BJ (cell line): Measurements from ENCODE around the gene FAM237A. TPM values are rescaled to one million over a fixed set of nuclear protein-coding genes. Genes with fewer than 3 reads are reported as not detected.

Experiments used
- CTCF ChIA-PET: fragments of 350-600 bp; formaldehyde crosslinking; extraction: SDS; loops from one replicate; lab custom pipeline; 2021; ENCODE audit warnings: antibody characterized with exemption, inconsistent platforms; lab: Yijun Ruan, JAX
- POLR2A ChIA-PET: fragments of 300-600 bp; sonication (Branson Sonifier 250); formaldehyde crosslinking; extraction: SDS; loops from one replicate; lab custom pipeline; 2021; ENCODE audit warnings: antibody characterized with exemption; lab: Charles Lee
- DNase-seq: peaks from one replicate; pipeline ENCODE4 v3.0.0-alpha.2; 2011; ENCODE audit warnings: low read depth
- H3K27me3 ChIP-seq: 2 replicates; pipeline ENCODE4 v1.6.0; 2011; ENCODE audit warnings: low read length; ENCODE audit not compliant: control insufficient read depth, insufficient read depth
- H3K36me3 ChIP-seq: 2 replicates; pipeline ENCODE4 v1.5.1; 2011; ENCODE audit warnings: low read length; ENCODE audit not compliant: control insufficient read depth, insufficient read depth
- H3K4me3 ChIP-seq: 2 replicates; pipeline ENCODE4 v1.5.1; 2011; ENCODE audit warnings: low read depth, mild to moderate bottlenecking, control low read depth, low read length
- CTCF ChIP-seq: IDR thresholded peaks from 2 replicates; pipeline ENCODE4 v1.5.1; 2011; ENCODE audit warnings: low read depth, mild to moderate bottlenecking, control low read depth, inconsistent platforms, low read length, moderate library complexity; ENCODE audit not compliant: insufficient read depth
- polyA plus RNA-seq: library from polyadenylated mRNA; depleted of rRNA; stranded (reverse); fragments of >200 nt; gene quantifications from 2 replicates; pipeline ENCODE4 v1.2.3, GENCODE V29; 2011

The FAM237A gene
- polyA plus RNA-seq, 1 experiment: not detected

- H3K27me3 ChIP-seq: no peaks in the 10 kb centered on the region
- no peak for DNase-seq
- no peaks in the 10 kb centered on the region for H3K36me3 ChIP-seq
- POLR2A ChIA-PET: no interaction called here
- CTCF ChIA-PET: interaction anchor here (0.6 kb wide), 1 partner anchor 326 kb away, joined by 4 read pairs; no protein-coding TSS in a partner anchor
- TF ChIP-seq CTCF: no peak
- no peak overlapping the region for H3K4me3 ChIP-seq
Measured at GRCh38 chr2:206626108-206626507, 16.2 kb upstream of the FAM237A start.

- no peak for DNase-seq
- CTCF ChIA-PET: no interaction called here
- TF ChIP-seq CTCF: no peak
- Histone ChIP-seq H3K4me3 (no peak overlapping the region), H3K36me3 (no peaks in the 10 kb centered on the region), H3K27me3 (no peaks in the 10 kb centered on the region)
- POLR2A ChIA-PET: no interaction called here
Measured at GRCh38 chr2:206627632-206628031, 14.7 kb upstream of the FAM237A start.

- no peak for TF ChIP-seq CTCF
- ChIA-PET POLR2A (no interaction called here), CTCF (no interaction called here)
- H3K36me3 ChIP-seq: no peaks in the 10 kb centered on the region
- H3K27me3 ChIP-seq: no peaks in the 10 kb centered on the region
- DNase-seq: no peak
- H3K4me3 ChIP-seq: no peak overlapping the region
Measured at GRCh38 chr2:206631340-206631739, 10.9 kb upstream of the FAM237A start.

GRCh38 chr2:206635015-206635414, 7.3 kb upstream of the FAM237A start:
- POLR2A ChIA-PET: no interaction called here
- DNase-seq: no peak
- no peaks in the 10 kb centered on the region for H3K27me3 ChIP-seq

GRCh38 chr2:206639636-206640035, 2.7 kb upstream of the FAM237A start:
- DNase-seq: no peak
- Histone ChIP-seq H3K4me3 (no peak overlapping the region), H3K27me3 (no peaks in the 10 kb centered on the region; the same call in 1 of the 2 replicates), H3K36me3 (no peaks in the 10 kb centered on the region)
- CTCF ChIA-PET: no interaction called here
- no peak for TF ChIP-seq CTCF
- POLR2A ChIA-PET: no interaction called here

More at GRCh38 chr2:206635015-206635414, 7.3 kb upstream of the FAM237A start:
- H3K36me3 ChIP-seq: no peaks in the 10 kb centered on the region
- TF ChIP-seq CTCF: no peak
- CTCF ChIA-PET: no interaction called here
- no peak overlapping the region for H3K4me3 ChIP-seq
